ENCODE data around the gene PIGT.
A peak's percentile ranks its signal among the peaks of the same experiment; 100 is the strongest.

Gene PIGT

DNA sequence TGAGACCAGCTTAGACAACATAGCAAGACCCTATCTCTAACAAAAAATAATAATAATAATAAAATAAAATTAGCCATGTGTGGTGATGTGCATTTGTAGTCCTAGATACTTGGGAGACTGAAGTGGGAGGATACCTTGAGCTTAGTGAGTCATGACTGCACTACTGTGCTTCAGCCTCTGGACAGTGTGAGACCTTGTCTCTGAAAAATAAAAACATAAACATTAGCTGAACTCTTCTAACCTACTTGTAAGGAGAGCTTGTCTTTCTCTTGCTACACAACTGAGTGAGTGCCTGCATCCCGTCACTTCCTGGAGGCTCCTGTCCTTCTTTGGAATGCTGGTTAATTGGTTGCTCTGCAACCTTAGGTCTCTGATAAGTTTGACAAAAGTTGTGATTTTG lies 13.0 kb upstream of the PIGT start:
- DNase-seq, result no peak

DNA sequence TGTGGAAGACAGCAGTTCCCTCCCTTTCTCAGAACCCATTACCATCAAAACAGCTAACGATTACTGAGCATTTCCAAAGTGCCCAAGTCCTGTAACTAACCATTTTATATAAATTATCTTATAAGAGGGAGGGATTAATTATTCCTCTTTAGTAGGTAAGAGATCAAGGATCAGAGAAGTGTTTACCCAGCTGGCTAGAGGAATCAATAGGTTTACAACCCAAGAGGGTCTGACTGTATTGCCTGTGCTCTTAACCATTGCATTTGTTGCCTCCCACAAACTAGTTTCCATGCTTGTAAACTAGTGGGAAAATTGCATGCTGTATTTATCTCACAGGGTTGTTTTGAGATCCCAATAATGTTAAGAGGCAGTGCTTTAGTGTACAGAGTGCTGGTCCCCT lies 11.5 kb upstream of the PIGT start:
- peak; percentile 61 for DNase-seq

DNA sequence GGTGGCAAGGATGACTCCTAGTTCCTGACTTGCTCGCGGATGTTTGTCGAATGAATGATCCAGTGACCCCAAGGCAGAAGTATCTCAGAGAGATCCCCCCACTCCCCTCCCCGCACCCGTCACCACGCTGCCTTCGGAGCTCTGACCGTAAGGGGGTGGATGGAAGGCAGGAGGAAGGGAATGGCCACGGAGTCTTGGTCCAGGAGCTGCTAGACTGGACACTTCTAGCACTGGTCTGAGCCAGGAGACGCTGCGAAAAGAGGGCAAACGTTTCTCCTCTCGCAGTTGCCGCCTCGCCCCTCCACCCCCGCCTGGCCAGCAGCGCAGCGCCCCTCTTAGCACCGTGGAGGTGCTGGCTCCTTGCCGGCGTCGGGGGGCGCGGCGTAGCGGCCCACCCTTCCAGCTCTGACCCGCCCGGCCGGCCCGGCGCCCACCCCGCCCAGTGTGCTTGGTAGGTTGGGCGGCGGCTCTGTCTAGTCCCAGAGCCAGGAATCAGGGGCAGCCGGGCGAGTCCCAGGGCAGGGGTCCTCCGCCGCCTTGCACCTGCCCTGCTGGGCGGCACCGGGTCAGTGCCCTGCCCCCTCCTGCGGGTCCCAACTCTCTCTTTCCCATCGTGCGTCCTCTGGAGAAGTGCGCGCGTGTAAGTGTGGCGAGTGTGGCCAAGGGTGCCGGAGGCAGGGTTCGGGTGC lies 10.2 kb upstream of the PIGT start:
- no peak for DNase-seq

DNA sequence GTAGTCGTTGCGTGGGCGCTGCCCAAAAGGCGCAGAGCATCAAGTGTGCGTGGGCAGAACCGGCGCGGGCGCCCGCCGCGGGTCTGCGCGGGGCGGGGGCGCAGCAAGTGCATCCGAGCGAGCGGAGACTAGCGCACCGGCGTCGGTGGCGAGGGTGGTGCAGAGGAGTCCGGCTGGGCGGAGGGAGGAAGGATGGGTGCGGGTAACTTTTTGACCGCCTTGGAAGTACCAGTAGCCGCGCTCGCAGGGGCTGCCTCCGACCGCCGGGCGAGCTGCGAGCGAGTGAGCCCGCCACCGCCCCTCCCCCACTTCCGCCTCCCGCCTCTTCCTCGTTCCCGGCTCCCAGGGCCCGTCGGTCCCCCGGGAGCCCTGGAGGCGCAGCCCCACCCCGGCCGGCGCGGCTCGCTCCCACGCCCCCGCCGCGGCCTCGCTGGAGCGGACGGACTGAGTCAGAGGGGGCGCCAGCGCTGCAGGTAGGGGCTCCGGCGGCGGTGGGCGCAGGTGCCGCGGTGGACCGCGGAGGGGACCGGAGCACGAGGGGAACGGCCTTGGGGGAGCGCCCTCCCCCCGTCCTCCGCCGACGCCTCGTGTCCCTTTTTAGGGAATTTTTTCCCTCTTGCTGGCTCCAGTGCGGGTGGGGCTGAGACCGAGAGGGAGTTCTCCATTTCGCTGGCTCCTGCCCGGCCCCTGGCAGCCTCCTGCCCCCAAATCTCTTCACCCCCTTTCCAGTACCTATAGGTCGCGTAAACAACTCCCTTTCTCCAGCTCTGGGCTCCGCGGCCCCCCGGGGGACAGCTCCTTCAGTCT lies 9.5 kb upstream of the PIGT start:
- no peak for DNase-seq

DNA sequence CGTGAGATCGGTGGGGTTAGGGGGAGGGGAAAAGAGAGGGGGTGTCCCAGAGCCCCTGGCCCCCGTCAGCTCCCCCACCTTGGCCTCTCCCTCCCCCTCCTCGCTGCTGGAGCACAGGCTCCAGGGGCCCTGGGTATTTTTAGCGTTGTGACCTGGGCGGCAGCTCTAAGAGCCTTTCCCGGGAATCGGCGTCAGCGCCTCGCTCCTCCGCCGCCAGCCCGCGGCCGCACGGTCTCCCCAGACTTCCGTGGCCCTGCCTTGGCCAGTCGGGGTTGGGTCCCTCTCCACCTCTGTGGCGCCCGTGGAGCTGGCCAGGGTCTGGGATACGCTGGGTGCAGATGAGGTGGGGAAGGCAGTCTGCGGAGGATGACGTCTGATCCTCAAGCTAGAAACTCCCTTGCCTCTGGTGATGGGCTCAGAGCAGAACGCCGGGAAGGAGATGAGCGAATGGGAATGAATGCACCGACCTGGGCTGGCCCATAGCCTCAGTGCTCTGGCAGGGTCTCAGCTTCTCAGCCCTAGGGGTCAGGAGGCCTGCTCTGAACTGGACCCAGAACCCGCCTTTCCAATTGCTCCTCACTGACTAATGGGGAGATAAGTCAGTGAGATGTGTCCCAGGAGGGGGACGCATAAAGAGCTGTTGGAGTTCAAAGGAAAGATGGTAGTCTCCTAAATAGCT lies 8.7 kb upstream of the PIGT start:
- DNase-seq, result no peak

DNA sequence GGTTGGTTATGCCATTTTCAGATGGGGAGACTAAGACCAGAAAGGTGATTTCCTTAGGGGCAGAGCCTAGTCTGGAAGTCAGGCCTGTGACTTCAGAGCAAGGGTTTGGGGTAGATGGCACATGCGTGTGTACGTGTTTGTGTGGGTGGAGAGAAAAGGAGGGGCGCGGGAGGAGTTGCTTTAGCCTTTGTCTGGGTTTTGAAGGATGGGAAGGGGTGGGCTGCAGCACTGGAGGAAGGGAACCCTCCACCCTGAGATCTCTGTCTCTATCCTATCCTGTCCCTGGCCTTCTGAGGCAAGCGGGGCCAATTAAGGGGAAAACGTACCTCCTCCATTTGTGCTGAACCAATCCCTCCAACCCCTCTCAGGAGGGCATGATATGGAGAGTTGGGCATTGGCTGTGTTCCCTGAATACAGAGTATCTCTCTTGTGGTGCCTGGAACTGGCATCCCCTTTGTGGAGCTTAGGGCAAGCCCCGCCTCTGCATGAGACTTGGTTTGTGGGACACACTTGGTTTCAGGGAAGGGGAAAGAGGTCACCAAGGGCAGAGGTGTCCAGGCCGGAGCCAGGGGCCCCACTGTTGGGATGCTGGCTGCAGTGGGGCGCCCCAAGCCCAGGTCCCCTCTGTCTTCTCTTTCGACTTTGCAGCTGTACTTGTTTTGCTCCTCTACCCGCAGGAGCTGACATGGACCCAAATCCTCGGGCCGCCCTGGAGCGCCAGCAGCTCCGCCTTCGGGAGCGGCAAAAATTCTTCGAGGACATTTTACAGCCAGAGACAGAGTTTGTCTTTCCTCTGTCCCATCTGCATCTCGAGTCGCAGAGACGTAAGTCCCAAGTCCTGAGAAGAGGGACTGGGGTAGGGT lies 7.9 kb upstream of the PIGT start, which contains the start of gene DBNDD2:
DBNDD2 (plus strand) TSS at position 507 of the 863 bp plus-strand sequence; CDS start at position 686, 179 bp downstream.
- DNase-seq, result no peak

DNA sequence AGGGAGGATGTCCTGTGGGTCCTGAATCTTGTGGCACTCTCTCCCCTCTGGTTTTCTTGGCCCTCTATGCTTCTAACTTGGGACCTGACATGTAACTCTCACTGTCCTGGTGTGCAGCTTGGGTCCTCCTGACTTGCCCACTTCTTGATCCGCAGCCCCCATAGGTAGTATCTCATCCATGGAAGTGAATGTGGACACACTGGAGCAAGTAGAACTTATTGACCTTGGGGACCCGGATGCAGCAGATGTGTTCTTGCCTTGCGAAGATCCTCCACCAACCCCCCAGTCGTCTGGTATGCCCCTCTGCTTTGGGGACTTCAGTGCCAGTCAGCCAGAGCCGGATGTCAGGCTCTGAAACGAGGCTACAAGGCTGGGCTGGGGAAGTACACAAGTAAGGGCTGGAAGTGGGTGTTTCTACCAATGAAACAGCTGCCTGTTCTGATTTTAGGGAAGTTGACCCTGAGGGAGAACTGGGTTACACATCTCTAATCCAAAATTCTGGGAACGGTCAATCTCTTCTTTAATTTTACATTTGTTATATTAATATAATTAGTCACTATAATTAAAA lies 7.2 kb upstream of the PIGT start:
- no peak for DNase-seq

DNA sequence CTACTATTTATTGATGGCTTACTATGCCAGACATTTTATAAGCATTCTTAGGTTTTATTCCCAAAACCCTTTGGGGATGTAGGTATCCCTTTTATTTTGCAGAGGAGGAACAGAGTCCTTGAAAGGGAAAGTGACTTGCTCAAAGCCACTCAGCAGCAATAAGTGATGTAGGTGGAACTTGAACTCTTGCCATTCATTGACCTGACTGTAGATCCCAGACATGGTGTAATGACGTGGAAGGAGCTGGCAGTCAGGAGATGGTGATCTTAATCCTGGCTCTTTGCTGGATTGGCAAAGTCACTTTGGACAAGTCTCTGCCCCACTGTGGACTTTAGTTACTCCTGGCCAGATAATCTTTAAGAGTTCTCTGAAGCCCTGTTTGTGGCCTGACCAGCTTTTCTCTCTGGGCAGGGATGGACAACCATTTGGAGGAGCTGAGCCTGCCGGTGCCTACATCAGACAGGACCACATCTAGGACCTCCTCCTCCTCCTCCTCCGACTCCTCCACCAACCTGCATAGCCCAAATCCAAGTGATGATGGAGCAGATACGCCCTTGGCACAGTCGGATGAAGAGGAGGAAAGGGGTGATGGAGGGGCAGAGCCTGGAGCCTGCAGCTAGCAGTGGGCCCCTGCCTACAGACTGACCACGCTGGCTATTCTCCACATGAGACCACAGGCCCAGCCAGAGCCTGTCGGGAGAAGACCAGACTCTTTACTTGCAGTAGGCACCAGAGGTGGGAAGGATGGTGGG lies 6.2 kb upstream of the PIGT start:
- no peak for DNase-seq

DNA sequence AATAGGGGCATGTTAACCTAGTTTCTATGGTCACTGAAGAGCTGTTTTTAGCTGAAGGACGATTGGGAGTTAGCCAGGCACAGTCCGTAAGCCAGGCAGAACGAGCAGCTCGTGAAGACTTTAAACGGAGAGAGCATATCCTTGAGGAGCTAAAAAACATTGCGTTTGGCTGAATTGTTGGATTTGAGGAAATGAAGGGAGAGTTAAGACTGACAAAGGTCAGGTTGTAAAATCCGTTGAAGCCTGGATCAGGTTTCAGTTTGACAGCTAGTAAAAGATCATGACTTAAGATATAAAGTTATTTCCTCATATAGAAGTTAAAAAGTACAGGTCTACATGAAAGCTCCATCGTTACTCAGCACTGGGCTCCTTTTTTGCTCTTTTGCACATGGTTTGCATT lies 5.1 kb upstream of the PIGT start:
- DNase-seq, result no peak

DNA sequence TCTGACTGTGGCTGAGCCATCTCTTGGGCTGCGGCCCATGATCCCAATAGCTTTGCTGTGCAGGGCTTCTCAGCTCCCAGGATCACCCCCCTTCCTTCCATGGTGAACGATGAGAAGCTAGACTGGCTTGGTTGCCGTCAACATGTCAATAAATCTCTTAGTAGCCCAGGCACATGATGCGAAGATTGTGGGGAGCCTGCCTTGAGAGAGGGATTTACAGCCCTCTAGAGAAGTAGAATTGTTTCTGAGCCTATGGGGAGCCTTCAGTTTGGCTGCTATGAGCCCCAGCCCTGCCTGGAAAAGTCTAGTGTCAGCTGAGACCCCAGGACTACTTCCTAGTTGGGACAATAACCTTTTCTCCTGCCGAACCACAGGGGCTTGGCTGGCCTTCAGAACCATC lies 3.3 kb upstream of the PIGT start:
- DNase-seq, result no peak

DNA sequence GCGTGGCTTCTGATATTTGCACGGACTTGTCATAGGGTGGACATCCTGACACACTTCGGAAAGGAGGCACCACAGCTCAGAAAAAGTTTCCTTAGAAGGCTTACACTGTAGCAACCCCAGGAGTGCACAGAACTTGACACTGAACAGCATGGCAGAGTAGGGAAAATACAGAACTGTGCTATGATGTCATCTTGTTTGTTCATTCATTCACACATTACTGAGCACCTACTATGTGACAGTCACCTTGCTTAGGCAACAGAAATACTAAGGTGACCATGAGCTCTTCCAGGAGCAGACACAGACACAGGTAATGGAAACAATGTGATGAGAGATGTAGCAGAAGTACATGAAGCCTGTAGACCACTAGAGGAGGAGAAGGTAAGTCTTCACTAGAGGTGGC lies 2.5 kb upstream of the PIGT start:
- no peak for DNase-seq

DNA sequence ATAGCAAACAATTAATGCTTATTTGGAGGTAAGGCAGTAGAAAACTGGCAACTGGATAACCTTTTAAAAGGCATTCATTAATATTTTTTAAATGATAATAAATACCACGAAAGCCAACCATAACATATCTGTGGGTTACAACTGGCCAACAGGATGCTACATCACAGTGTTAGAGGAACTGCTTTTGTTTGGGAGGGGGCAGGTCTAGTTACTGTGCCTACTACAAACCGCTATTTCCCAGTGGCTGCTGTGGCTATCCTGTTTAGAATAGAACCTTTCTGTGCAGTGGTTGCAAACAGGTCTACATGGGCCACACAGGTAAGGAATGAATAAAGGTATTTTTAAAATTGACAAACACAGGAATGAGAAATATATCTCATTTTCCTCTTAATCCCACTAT lies 976 bp downstream of the PIGT start:
- no peak for DNase-seq

DNA sequence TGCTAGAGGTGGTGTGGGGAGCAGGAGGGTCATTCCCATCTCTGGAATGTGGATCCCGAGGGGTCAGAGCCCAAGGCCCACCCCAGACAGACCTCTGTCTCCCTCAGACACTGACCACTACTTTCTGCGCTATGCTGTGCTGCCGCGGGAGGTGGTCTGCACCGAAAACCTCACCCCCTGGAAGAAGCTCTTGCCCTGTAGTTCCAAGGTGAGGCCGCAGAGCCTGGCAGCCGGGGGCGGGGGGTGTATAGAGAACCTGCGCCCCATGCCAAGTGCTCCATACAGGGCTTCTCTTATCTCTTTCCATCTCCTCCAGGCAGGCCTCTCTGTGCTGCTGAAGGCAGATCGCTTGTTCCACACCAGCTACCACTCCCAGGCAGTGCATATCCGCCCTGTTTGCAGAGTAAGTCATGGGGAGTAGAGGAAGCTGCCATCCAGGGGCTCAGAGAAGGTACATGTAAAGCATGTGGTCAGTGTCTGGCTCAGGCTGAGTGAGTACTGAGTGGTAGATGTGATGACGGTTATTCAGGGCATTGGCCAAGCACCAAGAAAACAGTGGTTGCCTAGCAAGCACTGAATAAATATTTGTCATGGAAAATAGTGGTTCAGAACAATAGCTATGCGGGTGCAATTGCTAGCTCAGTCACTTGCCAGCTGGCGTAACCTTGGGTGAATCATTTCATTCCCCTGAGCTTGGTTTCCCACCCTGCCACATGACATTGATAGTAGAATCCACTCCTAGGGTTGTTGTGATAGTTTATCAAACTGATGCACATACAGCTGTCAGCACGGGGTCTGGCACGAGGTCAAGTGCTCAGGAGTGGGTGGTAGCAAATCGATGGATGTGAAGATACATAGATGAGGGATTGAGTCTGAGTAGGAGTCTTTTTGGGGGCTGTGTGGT lies 3.5 kb downstream of the PIGT start:
- peak; percentile 90 for DNase-seq

DNA sequence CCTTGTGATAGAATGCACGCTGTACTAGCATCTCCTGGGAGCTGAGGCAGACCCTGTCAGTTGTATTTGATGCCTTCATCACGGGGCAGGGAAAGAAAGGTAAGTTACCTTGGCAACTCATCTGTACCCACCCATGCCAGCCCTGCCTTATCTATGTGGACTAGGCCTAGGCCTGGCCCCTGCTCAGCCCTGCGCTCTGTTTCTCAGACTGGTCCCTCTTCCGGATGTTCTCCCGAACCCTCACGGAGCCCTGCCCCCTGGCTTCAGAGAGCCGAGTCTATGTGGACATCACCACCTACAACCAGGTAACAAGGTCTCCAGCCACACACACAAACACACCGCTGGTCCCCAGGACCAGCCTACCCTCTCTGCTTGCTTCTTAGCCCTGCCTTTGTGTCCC lies 4.2 kb downstream of the PIGT start:
- no peak for DNase-seq

DNA sequence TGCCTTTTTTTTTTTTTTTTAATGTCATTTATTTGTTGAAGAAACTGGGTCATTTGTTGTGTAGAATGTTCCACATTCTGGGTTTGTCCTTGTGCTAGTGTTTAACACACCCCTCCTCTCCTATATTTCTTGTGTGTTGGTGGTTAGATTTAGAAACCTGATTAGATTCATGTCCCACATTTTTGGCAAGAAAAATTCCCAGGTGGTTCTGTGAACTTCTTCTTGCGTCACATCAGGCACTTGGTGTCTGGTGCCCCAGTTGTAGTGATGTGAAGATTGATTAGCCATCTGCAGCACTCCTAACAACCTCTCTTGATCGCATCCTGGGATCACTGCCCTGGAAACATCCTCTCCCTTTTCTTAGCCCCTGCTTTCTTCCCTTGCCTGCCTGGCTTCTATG lies 7.8 kb downstream of the PIGT start:
- DNase-seq, result no peak

DNA sequence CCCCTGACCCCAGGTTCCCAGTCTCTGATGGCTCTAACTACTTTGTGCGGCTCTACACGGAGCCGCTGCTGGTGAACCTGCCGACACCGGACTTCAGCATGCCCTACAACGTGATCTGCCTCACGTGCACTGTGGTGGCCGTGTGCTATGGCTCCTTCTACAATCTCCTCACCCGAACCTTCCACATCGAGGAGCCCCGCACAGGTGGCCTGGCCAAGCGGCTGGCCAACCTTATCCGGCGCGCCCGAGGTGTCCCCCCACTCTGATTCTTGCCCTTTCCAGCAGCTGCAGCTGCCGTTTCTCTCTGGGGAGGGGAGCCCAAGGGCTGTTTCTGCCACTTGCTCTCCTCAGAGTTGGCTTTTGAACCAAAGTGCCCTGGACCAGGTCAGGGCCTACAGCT lies 9.6 kb downstream of the PIGT start:
- DNase-seq, result no peak

DNA sequence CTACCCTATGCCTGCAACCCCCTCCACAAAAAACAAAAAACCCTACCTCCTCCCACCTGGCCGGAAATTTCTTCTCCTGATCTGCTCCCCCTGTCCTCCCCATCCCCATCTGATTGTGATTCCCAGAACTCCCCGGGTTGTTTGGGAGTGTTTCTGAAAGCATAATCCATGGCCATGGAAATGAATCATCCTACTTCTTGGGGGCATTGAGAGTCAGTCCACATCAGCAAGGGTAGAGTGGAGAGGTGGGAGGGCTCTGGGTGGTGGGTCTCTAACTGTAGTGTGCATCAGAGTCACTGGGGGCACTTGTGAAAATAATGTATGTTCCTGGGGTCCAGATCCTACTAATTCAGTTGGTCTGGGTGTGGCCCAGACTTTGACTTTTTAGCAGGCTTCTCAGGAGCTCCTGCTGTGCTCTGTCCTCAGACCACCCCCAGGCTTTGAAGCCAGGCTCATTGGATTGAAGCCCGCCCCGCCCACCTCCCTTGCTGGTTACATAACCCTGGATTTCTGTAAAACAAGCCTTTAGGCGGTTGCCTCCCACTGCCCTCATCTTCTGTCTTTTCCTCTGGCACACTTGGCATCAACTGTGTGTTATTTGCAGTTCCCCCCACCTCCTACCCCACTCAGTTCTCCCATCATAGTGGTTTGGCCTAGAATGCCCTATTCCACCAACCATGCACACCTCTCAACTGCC lies 10.5 kb downstream of the PIGT start:
- DNase-seq, result no peak

DNA sequence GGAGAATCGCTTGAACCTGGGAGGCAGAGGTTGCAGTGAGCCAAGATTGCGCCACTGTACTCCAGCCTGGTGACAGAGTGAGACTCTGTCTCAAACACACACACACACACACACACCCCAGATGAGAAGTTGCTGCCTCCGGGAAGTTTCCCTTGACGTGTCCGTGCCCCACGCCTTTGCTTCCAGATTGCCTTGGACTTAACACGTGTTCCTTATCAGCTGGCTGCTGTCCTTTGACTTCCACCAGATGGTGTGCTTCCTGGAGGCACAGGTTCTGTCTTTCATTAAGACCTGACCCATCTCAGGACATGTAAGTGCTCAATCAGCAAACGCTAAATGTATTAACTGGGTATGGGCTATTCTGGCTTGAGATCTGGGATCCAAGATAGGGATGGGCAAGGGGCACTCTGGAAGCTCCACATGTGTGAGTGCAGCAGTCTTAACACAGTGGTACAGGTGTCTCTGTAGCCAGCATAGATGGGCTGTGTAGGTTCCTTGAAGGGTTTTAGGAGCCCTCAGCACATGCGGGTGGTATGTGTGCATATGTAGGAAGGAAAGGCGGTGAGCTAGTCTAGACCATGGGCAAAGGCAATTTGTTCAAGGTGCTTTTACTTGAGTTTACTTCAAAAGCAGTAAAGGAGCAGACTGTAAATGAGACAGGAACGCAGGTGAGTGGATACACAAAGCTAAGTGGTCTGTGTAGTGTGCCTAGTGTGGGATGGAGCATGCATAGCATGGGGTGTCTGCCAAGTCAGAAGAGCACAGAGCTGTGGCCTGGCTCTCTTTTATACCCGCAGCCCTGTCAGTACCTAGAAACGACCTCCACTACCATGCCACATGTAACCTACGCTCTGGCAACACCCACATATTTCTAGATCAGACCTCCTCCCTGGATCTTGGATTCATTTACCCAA lies 11.6 kb downstream of the PIGT start:
- DNase-seq, result no peak

DNA sequence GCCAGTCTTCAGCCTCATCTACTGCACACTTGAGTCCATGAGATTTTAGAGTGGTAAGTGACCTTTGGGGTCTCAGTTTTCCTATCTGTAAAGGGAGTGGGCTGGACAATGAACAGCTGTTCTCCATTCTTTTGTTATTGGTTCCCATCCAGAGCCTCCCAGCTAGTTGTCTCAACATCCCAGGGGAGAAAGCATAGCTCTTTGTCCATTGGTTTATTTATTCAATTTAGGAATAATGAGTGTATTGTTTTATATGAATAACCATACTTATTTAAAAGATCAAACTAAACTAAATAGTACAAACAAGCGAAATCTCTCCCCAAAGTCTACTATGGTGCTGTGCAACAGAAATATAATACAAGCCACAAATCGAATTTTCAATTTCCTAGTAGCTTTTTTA lies 13.7 kb downstream of the PIGT start:
- DNase-seq, result no peak
